PC-3 (cell line): ENCODE results near the gene C1orf159. TPM values are rescaled to one million over a fixed set of nuclear protein-coding genes. Genes with fewer than 3 reads are reported as not detected.

Experiments
- ATAC-seq: fragments of 200-7000 bp; cut with Tn5 transposase; 2 replicates; pipeline ENCODE4 v1.9.1; 2020; ENCODE audit warnings: mild to moderate bottlenecking, moderate library complexity
- BruUV-seq: library from RNA; stranded (reverse); fragments of 400-500 nt; replicated peaks from 2 replicates; lab custom pipeline; 2021; lab: Mats Ljungman, UMichigan
- CTCF ChIA-PET: fragments of 300-600 bp; sonication (Branson Sonifier 250); formaldehyde crosslinking; loops from one replicate; lab custom pipeline; 2022; ENCODE audit warnings: antibody characterized with exemption; lab: Charles Lee
- POLR2A ChIA-PET: fragments of 300-600 bp; sonication (Branson Sonifier 250); formaldehyde crosslinking; loops from one replicate; lab custom pipeline; 2022; ENCODE audit warnings: antibody characterized with exemption; ENCODE audit not compliant: unreplicated experiment; lab: Charles Lee
- DNase-seq: peaks from one replicate; pipeline ENCODE4 v3.0.0-alpha.2; 2015
- H2AFZ ChIP-seq: fragments of 300-600 bp; sonication (generic); 2 replicates; pipeline ENCODE4 v1.6.0; 2016; ENCODE audit warnings: antibody characterized with exemption, low read length
- H3F3A ChIP-seq: fragments of 300-600 bp; sonication (generic); one replicate; pipeline ENCODE4 v1.6.0; 2017; ENCODE audit warnings: antibody characterized with exemption, low read length, control low read depth, mild to moderate bottlenecking; ENCODE audit not compliant: unreplicated experiment
- H3K27ac ChIP-seq: fragments of 300-600 bp; sonication (generic); 2 replicates; pipeline ENCODE4 v1.5.1; 2016; ENCODE audit warnings: mild to moderate bottlenecking, low read length
- H3K27me3 ChIP-seq: fragments of 300-600 bp; sonication (generic); 2 replicates; pipeline ENCODE4 v1.6.1; 2016; ENCODE audit warnings: low read length, mixed read lengths
- H3K36me3 ChIP-seq: fragments of 300-600 bp; sonication (generic); 2 replicates; pipeline ENCODE4 v1.6.1; 2016; ENCODE audit warnings: low read depth, mixed run types, low read length, mixed read lengths
- H3K4me1 ChIP-seq: fragments of 300-600 bp; sonication (generic); 2 replicates; pipeline ENCODE4 v1.5.1; 2016; ENCODE audit warnings: low read length; ENCODE audit not compliant: insufficient read depth
- H3K4me2 ChIP-seq: fragments of 300-600 bp; sonication (generic); 2 replicates; pipeline ENCODE4 v1.6.0; 2016; ENCODE audit warnings: low read length
- H3K4me3 ChIP-seq: fragments of 300-600 bp; sonication (generic); 2 replicates; pipeline ENCODE4 v1.5.1; 2016; ENCODE audit warnings: mild to moderate bottlenecking, low read length, mixed read lengths
- H3K79me2 ChIP-seq: fragments of 300-600 bp; sonication (generic); 2 replicates; pipeline ENCODE4 v1.6.1; 2017; ENCODE audit warnings: low read length, mixed read lengths
- H3K9ac ChIP-seq: fragments of 300-600 bp; sonication (generic); 2 replicates; pipeline ENCODE4 v1.6.0; 2016; ENCODE audit warnings: mild to moderate bottlenecking, low read length
- H3K9me2 ChIP-seq: fragments of 300-600 bp; sonication (generic); replicated peaks from 2 replicates; pipeline ENCODE4 v1.6.1; 2016; ENCODE audit warnings: mixed run types, low read length, mixed read lengths
- H3K9me3 ChIP-seq: fragments of 300-600 bp; sonication (generic); 2 replicates; pipeline ENCODE4 v1.6.1; 2016; ENCODE audit warnings: low read length, mixed read lengths
- H4K20me1 ChIP-seq: fragments of 300-600 bp; sonication (generic); 2 replicates; pipeline ENCODE4 v1.6.1; 2016; ENCODE audit warnings: low read length, mixed read lengths
- CTCF ChIP-seq: fragments of 300-600 bp; sonication (generic); conservative IDR thresholded peaks from 2 replicates; pipeline ENCODE4 v1.5.1; 2017; ENCODE audit warnings: antibody characterized with exemption, low read depth, mild to moderate bottlenecking, low read length
- EZH2 ChIP-seq: fragments of 300-600 bp; sonication (generic); IDR thresholded peaks from one replicate; pipeline ENCODE4 v1.6.1; 2017; ENCODE audit warnings: antibody characterized with exemption, mild to moderate bottlenecking, low read length; ENCODE audit not compliant: unreplicated experiment
- EZH2phosphoT487 ChIP-seq: fragments of 300-600 bp; sonication (generic); IDR thresholded peaks from 2 replicates; pipeline ENCODE4 v1.6.1; 2018; ENCODE audit warnings: mild to moderate bottlenecking, antibody characterized with exemption, low read length, borderline replicate concordance
- intact Hi-C: fragments of 100-400 bp; cut with micrococcal nuclease; formaldehyde crosslinking; loops from 2 replicates; pipeline ENCODE4 v1.9.0; 2023
- total RNA-seq: library from RNA; depleted of rRNA; stranded (reverse); fragments of >200 nt; gene quantifications from 2 replicates; pipeline ENCODE4 v1.2.3, GENCODE V29; 2014

C1orf159 gene
- total RNA-seq, 1 experiment from 2014 or later: 78.0 TPM

GRCh38 chr1:1088029-1088800, 27.7 kb downstream of the C1orf159 start:
- no peaks in the 10 kb centered on the region for H3K27me3 ChIP-seq
- H3K36me3 ChIP-seq: no peaks in the 10 kb centered on the region
- intact Hi-C loops: no loop called here
- ChIA-PET CTCF (no interaction called here), POLR2A (no interaction called here)
- no peak overlapping the region for H3K4me3 ChIP-seq
- no peaks in the 10 kb centered on the region for H3F3A ChIP-seq
- TF ChIP-seq EZH2phosphoT487: no peak
- no peak for TF ChIP-seq CTCF
- TF ChIP-seq EZH2: no peak
- H2AFZ ChIP-seq: no peak overlapping the region
- DNase-seq (no peak), ATAC-seq (no peak)
- H3K9me3 ChIP-seq: no peaks in the 10 kb centered on the region
- no peaks in the 10 kb centered on the region for H3K4me1 ChIP-seq
- H3K9me2 ChIP-seq: no peaks in the 10 kb centered on the region
- no peaks in the 10 kb centered on the region for H4K20me1 ChIP-seq
- H3K27ac ChIP-seq: no peak overlapping the region
- H3K4me2 ChIP-seq: no peak overlapping the region
- no peak overlapping the region for H3K9ac ChIP-seq
- no TSS peak for BruUV-seq
- H3K79me2 ChIP-seq: no peaks in the 10 kb centered on the region

DNA sequence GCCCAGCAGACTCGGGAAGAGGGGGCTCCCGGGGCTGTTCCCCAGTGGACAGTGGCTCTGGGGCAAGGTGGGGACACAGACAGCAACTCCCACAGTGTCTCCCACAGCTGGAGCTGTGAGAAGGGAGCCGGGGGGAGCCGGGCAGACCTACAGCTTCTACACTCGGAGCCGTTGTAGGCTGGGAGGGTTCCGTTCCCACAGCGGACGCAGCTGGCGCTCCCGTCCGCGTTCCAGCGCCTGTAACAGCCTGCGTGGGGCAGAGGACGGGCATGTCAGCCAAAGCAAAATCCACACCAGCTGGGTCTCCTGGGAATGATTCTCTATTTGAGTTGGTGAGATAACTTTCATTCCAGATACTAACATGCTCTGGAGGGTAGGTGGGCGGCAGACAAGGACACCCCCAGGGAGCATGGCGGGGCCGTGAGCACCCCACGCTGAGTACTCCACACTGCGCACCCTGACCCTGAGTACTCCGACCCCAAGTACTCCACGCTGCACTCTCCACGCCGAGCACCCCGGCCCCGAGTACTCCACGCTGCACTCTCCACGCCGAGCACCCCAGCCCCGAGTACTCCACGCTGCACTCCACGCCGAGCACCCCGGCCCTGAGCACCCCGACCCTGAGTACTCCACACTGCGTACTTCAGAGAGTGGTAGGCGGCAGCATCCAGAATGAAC, 28.4 kb downstream of the C1orf159 start:
- BruUV-seq: no TSS peak
- H3K27ac ChIP-seq: no peak overlapping the region
- no peaks in the 10 kb centered on the region for H3F3A ChIP-seq
- TF ChIP-seq EZH2: no peak
- TF ChIP-seq EZH2phosphoT487: no peak
- no peak for TF ChIP-seq CTCF
- H3K4me1 ChIP-seq: no peaks in the 10 kb centered on the region
- no peaks in the 10 kb centered on the region for H4K20me1 ChIP-seq
- H3K4me2 ChIP-seq: no peak overlapping the region
- ATAC-seq (no peak), DNase-seq (no peak)
- CTCF ChIA-PET: no interaction called here
- intact Hi-C loops: no loop called here
- H3K9me3 ChIP-seq: no peaks in the 10 kb centered on the region
- H3K79me2 ChIP-seq: no peaks in the 10 kb centered on the region
- no peaks in the 10 kb centered on the region for H3K27me3 ChIP-seq
- POLR2A ChIA-PET: no interaction called here
- H2AFZ ChIP-seq: no peak overlapping the region
- no peaks in the 10 kb centered on the region for H3K9me2 ChIP-seq
- no peak overlapping the region for H3K9ac ChIP-seq
- H3K4me3 ChIP-seq: no peak overlapping the region
- no peaks in the 10 kb centered on the region for H3K36me3 ChIP-seq

DNA sequence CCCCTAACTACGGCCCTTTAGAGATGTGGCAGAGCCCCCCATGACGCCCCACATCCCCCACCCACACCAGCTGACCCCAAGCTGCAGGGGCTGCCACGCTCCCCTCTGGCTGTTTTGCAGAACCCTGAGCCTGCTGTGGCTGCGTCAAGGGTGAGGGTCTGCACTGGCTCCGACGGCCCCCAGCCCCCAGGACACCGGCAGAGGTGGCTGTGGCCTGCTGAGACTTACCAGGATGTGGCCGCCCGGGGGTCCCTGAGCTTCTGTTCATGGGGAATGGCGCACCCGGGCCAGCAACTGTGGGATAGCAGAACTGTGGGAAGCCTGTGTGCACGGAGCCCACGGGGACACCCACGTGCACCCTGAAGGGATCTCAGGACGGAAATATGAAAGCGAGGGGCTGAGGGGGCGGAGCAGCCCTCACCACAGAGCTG, 29.0 kb downstream of the C1orf159 start:
- Histone ChIP-seq H3K4me3 (no peak overlapping the region), H3K4me1 (no peaks in the 10 kb centered on the region), H3K9me3 (no peaks in the 10 kb centered on the region), H4K20me1 (no peaks in the 10 kb centered on the region), H3K27ac (no peak overlapping the region), H3K27me3 (no peaks in the 10 kb centered on the region), H3K9me2 (no peaks in the 10 kb centered on the region), H3K36me3 (no peaks in the 10 kb centered on the region), H3K9ac (no peak overlapping the region), H2AFZ (no peak overlapping the region), H3K79me2 (no peaks in the 10 kb centered on the region), H3F3A (no peaks in the 10 kb centered on the region), H3K4me2 (no peak overlapping the region)
- no peak for ATAC-seq
- ChIA-PET POLR2A (no interaction called here), CTCF (no interaction called here)
- BruUV-seq: no TSS peak
- TF ChIP-seq EZH2phosphoT487 (no peak), EZH2 (no peak), CTCF (no peak)
- intact Hi-C loops: no loop called here
- no peak for DNase-seq
